ENCODE data around the gene SLC39A12.

DNA sequence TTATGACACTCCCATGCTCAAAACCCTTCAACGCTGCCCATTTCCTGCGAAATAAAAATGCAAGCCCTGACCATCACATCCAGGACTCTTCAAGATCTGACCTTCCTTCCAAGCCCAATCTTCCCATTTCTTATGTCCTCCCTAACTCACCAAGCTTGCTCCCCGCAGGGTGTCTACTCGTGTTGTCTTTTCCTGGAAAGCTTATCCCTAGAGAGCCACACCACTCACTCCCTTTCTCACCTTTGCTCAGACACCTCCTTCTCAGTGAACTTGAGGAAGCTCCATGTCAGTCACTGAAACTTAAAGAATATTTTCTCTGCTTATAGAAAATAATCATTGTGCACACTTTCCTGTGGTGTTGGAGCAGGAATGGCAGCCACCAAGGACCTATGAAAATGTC is 134.1 kb downstream of the SLC39A12 start:
- TF ChIP-seq, protein P1, sequence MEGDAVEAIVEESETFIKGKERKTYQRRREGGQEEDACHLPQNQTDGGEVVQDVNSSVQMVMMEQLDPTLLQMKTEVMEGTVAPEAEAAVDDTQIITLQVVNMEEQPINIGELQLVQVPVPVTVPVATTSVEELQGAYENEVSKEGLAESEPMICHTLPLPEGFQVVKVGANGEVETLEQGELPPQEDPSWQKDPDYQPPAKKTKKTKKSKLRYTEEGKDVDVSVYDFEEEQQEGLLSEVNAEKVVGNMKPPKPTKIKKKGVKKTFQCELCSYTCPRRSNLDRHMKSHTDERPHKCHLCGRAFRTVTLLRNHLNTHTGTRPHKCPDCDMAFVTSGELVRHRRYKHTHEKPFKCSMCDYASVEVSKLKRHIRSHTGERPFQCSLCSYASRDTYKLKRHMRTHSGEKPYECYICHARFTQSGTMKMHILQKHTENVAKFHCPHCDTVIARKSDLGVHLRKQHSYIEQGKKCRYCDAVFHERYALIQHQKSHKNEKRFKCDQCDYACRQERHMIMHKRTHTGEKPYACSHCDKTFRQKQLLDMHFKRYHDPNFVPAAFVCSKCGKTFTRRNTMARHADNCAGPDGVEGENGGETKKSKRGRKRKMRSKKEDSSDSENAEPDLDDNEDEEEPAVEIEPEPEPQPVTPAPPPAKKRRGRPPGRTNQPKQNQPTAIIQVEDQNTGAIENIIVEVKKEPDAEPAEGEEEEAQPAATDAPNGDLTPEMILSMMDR (IDR thresholded peaks at IDR 0.05) = no peak
- TF ChIP-seq POLR2A (IDR thresholded peaks at IDR 0.05) = no peak

Measured in esophagus squamous epithelium (tissue), 4 donors.